GM23338 (cell line): ENCODE data around the gene OR4D2.
A peak's percentile ranks its signal among the peaks of the same experiment; 100 is the strongest.

ENCODE experiments used
- POLR2AphosphoS5 ChIP-seq: IDR thresholded peaks from 2 replicates; pipeline ENCODE4 v1.6.1; 2016; ENCODE audit warnings: antibody characterized with exemption, low read depth
- REST ChIP-seq: IDR thresholded peaks from one replicate; pipeline ENCODE4 v1.6.1; 2018; ENCODE audit warnings: antibody characterized with exemption; ENCODE audit not compliant: unreplicated experiment

- TF ChIP-seq POLR2AphosphoS5 (no peak), REST (peak; percentile 90)
Measured at GRCh38 chr17:58120195-58120822, 46.5 kb upstream of the OR4D2 start.
